HEK293T (cell line): Measurements from ENCODE around the gene FAM124A.
"Not testable (repeated sequence)": the region's sequence is repeated elsewhere in the genome, so short reads cannot be mapped to it uniquely, and the experiment has no call there.

ENCODE experiments used
- CTCF ChIA-PET: fragments of 350-600 bp; formaldehyde crosslinking; extraction: SDS; loops from one replicate; lab custom pipeline; 2021; ENCODE audit warnings: antibody characterized with exemption, inconsistent platforms; lab: Yijun Ruan, JAX
- POLR2A ChIA-PET: fragments of 350-600 bp; formaldehyde crosslinking; extraction: SDS; loops from one replicate; lab custom pipeline; 2020; ENCODE audit warnings: antibody characterized with exemption, inconsistent platforms; lab: Yijun Ruan, JAX
- DNase-seq: peaks from one replicate; pipeline ENCODE4 v3.0.0; 2012; ENCODE audit warnings: mixed read lengths; ENCODE audit errors: extremely low spot score
- ARNT ChIP-seq: fragments of 450-650 bp; IDR thresholded peaks from 2 replicates; pipeline ENCODE4 v1.6.1; 2017; ENCODE audit warnings: mild to moderate bottlenecking
- BHLHE40 ChIP-seq: fragments of 450-650 bp; IDR thresholded peaks from 2 replicates; pipeline ENCODE4 v1.6.1; 2016; ENCODE audit warnings: mild to moderate bottlenecking, moderate library complexity, borderline replicate concordance
- CTBP1 ChIP-seq: fragments of 450-650 bp; IDR thresholded peaks from 2 replicates; pipeline ENCODE4 v1.6.1; 2016; ENCODE audit warnings: borderline replicate concordance
- ELF4 ChIP-seq: fragments of 450-650 bp; IDR thresholded peaks from 2 replicates; pipeline ENCODE4 v1.6.1; 2017; ENCODE audit warnings: antibody characterized with exemption
- FOXA1 ChIP-seq: fragments of 450-650 bp; IDR thresholded peaks from 2 replicates; pipeline ENCODE4 v1.6.1; 2016; ENCODE audit warnings: mild to moderate bottlenecking
- FOXK2 ChIP-seq: fragments of 450-650 bp; IDR thresholded peaks from 2 replicates; pipeline ENCODE4 v1.6.1; 2016; ENCODE audit warnings: mild to moderate bottlenecking
- FOXM1 ChIP-seq: fragments of 450-650 bp; IDR thresholded peaks from 2 replicates; pipeline ENCODE4 v1.6.1; 2017; ENCODE audit warnings: mild to moderate bottlenecking, borderline replicate concordance
- HDGF ChIP-seq: fragments of 450-650 bp; IDR thresholded peaks from 2 replicates; pipeline ENCODE4 v1.6.1; 2017; ENCODE audit warnings: antibody characterized with exemption, borderline replicate concordance
- L3MBTL2 ChIP-seq: fragments of 450-650 bp; conservative IDR thresholded peaks from 2 replicates; pipeline ENCODE4 v1.6.1; 2016; ENCODE audit warnings: mild to moderate bottlenecking
- LEF1 ChIP-seq: fragments of 450-650 bp; IDR thresholded peaks from 2 replicates; pipeline ENCODE4 v1.6.1; 2017; ENCODE audit warnings: mild to moderate bottlenecking, borderline replicate concordance
- NFRKB ChIP-seq: fragments of 450-650 bp; IDR thresholded peaks from 2 replicates; pipeline ENCODE4 v1.6.1; 2016; ENCODE audit warnings: mild to moderate bottlenecking, moderate library complexity
- SP1 ChIP-seq: fragments of 450-650 bp; IDR thresholded peaks from 2 replicates; pipeline ENCODE4 v1.6.1; 2017
- SUZ12 ChIP-seq: fragments of 450-650 bp; IDR thresholded peaks from 2 replicates; pipeline ENCODE4 v1.6.1; 2016; ENCODE audit warnings: mild to moderate bottlenecking
- TARDBP ChIP-seq: fragments of 450-650 bp; IDR thresholded peaks from 2 replicates; pipeline ENCODE4 v1.6.1; 2016
- ZNF384 ChIP-seq: fragments of 450-650 bp; IDR thresholded peaks from 2 replicates; pipeline ENCODE4 v1.6.1; 2016
- TF ChIP-seq, protein P1 (sequence below): fragments of 450-650 bp; IDR thresholded peaks from 2 replicates; pipeline ENCODE4 v1.6.1; 2016

FAM124A gene

DNA sequence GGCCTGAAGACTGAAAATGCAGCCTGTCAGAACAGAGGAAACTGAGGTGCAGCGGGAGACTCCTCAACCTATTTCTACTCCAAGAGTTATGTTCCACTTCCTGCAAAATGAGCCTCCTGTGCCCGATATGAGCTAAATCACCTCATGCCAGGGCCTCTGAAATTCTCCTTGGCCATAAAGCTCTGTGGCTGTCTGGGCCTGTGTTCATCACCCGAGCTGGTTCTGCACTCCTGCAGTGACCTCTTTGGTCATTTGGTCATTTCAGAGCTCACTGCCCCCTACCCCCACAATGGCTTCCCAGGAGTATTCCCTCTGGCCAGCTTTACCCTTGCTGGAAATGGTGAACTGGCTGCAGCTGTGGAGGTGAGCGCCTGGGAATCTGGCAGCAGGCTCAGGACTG is 65.6 kb downstream of the FAM124A start:
- TF ChIP-seq ZNF384, result no peak
- no peak for TF ChIP-seq CTBP1
- DNase-seq, result no peak
- CTCF ChIA-PET, result interaction anchor here (0.5 to 3.5 kb wide), 5 partner anchors 14 to 421 kb away, joined by 3 to 38 read pairs (median 7); no protein-coding TSS in a partner anchor
- POLR2A ChIA-PET, result no interaction called here

DNA sequence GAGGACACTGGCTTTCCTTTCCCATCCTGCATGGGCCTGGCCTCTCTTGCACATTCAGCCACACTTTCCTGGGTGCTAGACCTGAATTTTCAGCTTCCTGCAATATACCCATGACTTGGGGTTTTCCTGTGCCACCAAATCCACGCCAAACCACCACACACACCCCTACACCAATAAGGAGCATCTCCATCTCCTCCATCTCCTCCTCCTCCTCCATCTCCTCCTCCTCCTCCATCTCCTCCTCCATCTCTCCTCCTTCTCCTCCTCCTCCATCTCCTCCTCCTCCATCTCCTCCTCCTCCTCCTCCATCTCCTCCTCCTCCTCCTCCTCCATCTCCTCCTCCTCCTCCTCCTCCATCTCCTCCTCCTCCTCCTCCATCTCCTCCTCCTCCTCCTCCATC is 66.1 kb downstream of the FAM124A start:
- not testable (repeated sequence) for DNase-seq

DNA sequence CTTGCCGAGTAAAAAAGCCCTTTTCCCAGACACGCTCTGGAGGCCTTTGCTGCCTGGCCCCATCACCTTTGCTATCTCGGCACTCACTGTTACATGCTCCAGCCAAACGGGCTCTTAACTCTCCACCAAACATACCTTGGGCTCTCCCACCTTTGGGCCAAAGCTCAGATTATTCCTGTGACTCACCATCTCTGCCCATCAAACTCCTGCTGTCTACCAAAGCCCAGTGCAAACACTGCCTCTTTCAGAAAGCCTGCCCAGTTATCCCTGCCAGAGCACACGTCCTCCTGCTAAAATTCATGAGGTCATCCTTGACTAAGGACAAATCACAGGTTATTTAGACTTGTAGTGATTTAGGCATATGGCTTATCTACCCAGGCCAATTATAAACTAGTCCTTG is 69.1 kb downstream of the FAM124A start:
- DNase-seq, result no peak
- TF ChIP-seq, protein P1, sequence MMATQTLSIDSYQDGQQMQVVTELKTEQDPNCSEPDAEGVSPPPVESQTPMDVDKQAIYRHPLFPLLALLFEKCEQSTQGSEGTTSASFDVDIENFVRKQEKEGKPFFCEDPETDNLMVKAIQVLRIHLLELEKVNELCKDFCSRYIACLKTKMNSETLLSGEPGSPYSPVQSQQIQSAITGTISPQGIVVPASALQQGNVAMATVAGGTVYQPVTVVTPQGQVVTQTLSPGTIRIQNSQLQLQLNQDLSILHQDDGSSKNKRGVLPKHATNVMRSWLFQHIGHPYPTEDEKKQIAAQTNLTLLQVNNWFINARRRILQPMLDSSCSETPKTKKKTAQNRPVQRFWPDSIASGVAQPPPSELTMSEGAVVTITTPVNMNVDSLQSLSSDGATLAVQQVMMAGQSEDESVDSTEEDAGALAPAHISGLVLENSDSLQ, result no peak
- TF ChIP-seq BHLHE40, result no peak
- no peak for TF ChIP-seq LEF1
- no peak for TF ChIP-seq L3MBTL2
- TF ChIP-seq NFRKB, result no peak
- TF ChIP-seq FOXK2, result no peak
- no peak for TF ChIP-seq CTBP1
- no peak for TF ChIP-seq TARDBP
- TF ChIP-seq ARNT, result no peak
- TF ChIP-seq FOXA1, result no peak
- TF ChIP-seq HDGF, result no peak
- TF ChIP-seq SUZ12, result no peak
- TF ChIP-seq ZNF384, result no peak
- no peak for TF ChIP-seq FOXM1
- no peak for TF ChIP-seq SP1
- no peak for TF ChIP-seq ELF4
- CTCF ChIA-PET, result no interaction called here
- POLR2A ChIA-PET, result no interaction called here

More for the DNA sequence above, 66.1 kb downstream of the FAM124A start:
- CTCF ChIA-PET, result interaction anchor here (0.6 to 3.5 kb wide), 2 partner anchors 162 to 420 kb away, joined by 5 to 38 read pairs; no protein-coding TSS in a partner anchor
- POLR2A ChIA-PET, result not testable (repeated sequence)

DNA sequence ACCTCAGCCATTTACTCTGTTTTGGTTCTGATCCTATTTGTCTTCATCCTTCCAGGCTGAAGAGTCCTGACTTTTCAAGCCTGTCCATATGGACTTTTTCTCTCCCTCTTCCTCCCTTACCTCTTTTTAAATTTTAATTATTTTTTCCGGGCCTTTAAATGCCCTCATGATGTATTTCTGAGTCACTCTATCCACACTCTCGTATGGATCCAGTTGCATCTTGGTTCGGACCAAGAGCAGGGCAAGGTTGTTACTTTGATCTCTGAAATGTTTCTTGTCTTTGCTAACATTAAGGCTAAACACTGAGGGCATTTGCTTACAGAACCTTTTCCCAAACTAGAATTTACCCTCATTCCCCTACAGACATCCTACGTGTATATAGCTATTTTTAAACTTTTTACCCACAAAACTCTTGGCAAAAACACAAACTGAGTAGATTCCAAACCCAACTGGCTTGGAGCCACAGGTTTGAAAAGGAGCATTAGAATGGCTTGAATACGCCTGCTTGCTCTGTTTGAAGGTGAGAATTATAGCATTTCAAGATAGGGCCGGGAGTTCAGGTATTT is 69.9 kb downstream of the FAM124A start:
- TF ChIP-seq FOXM1 (no peak), ELF4 (no peak), ZNF384 (no peak), CTBP1 (no peak), LEF1 (no peak), FOXK2 (no peak), FOXA1 (no peak), L3MBTL2 (no peak), BHLHE40 (no peak), HDGF (no peak), SP1 (no peak), NFRKB (no peak)
- TF ChIP-seq, protein P1, result no peak
- POLR2A ChIA-PET, result no interaction called here
- CTCF ChIA-PET, result no interaction called here
- DNase-seq, result no peak

DNA sequence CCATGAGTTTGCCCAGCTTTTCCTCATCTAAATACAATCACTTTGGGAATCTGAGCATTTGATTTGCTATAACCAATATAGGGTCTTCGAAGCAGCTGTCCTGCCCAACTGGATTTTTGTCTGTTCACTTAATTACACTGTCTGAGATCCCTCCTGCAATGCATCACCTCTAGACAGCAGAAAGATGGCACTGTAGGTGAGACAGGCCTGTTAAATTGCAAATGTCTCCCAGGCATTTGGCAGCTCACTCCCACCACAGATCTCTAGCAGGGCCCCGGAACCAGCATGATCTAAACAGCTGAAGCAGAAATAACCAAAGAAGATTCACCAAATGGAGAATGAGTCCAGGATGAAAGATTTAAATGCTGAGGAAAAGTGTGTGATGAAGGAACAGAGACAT is 75.4 kb downstream of the FAM124A start:
- ChIA-PET POLR2A (no interaction called here), CTCF (no interaction called here)
- DNase-seq, result no peak
- TF ChIP-seq BHLHE40 (no peak), FOXK2 (no peak), NFRKB (no peak), ZNF384 (no peak), TARDBP (no peak)

DNA sequence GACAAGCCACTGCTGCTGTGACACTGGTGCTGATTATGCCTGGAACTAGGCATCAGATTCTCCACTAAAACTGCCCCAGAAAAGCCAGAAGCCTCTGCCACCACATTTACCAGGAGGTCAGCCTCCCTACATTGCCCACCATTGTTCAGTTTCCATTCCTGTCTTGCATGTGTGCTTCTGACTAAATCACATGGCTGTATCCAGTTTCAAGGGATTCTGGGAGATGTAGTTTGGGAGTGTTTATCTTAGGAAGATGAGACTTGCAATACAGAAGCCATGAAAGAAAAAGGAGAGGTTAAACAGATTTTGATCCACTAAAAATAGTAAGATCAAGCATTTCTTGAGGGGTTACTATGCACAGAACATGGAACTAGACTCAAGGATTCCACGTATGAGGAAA is 76.6 kb downstream of the FAM124A start:
- ChIA-PET CTCF (no interaction called here), POLR2A (no interaction called here)
- no peak for DNase-seq
- TF ChIP-seq ARNT, result no peak
- TF ChIP-seq, protein P1, result no peak
- TF ChIP-seq ZNF384, result no peak
- TF ChIP-seq SP1, result no peak
- no peak; the same call in 1 of the 2 replicates for TF ChIP-seq L3MBTL2

DNA sequence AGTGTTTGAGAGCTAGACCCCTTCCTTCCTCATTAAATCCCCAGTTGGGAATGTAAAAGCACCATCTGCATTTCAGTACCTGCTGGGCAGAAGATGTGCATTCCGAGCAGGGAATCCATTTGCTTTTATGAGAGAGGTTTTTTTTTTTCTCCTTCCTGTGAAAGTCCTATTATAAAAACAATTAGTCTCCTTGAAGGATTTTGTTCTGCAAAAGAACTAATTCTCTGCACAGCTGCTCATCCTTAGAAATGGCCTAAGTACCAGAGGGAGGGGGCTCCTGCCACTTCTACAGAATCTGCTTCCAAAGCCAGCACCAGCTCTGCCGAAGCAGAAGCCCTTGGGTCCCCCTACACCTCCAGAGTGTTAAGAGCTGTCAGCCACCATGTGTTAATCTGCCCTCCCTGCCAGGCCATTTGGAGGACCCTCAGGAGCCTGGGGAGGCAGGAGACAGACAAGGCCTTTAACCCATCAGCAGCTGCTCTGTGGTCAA is 80.9 kb downstream of the FAM124A start:
- DNase-seq, result no peak
- TF ChIP-seq FOXK2 (no peak), TARDBP (no peak), ARNT (no peak), SP1 (no peak), SUZ12 (no peak)
- ChIA-PET CTCF (interaction anchor here (0.6 kb wide), 1 partner anchor 53 kb away, joined by 4 read pairs; no protein-coding TSS in a partner anchor), POLR2A (no interaction called here)
